CD14-positive monocyte (primary cell): Measurements from ENCODE around the gene PTAFR. TPM values are rescaled to one million over a fixed set of nuclear protein-coding genes. Genes with fewer than 3 reads are reported as not detected.

Experiments used
- DNase-seq, 3 donors: peaks; one replicate each; pipeline ENCODE4 v3.0.0-alpha.2; 2011 to 2022
- H2AFZ ChIP-seq: 2 replicates; pipeline ENCODE4 v1.6.0; 2012; ENCODE audit warnings: mild to moderate bottlenecking, low read depth, low read length, inconsistent platforms; ENCODE audit not compliant: insufficient read depth, poor library complexity, severe bottlenecking
- H3K27ac ChIP-seq, 2 donors: 1 replicate in 1 of 2; 2 replicates in 1 of 2; pipeline ENCODE4 v1.5.1; 2012 to 2013; ENCODE audit warnings: low read length in 2 of 2, control low read depth in 1 of 2, inconsistent platforms in 1 of 2, low read depth in 1 of 2, mild to moderate bottlenecking in 1 of 2
- H3K27me3 ChIP-seq, 2 donors: one replicate each; pipeline versions ENCODE4 v1.6.0 to v1.6.1; 2011 to 2013; ENCODE audit warnings: low read length in 2 of 2; ENCODE audit not compliant: control insufficient read depth in 2 of 2, insufficient read depth in 2 of 2
- H3K36me3 ChIP-seq, 2 donors: replicated peaks in 1 of 2; 1 replicate in 1 of 2; 2 replicates in 1 of 2; pipeline versions ENCODE4 v1.5.1 to v1.6.1; 2012 to 2013; ENCODE audit warnings: low read length in 2 of 2, control low read depth in 1 of 2, inconsistent platforms in 1 of 2, mild to moderate bottlenecking in 1 of 2; ENCODE audit not compliant: insufficient read depth in 2 of 2, control insufficient read depth in 1 of 2
- H3K4me1 ChIP-seq, 2 donors: 1 replicate in 1 of 2; 2 replicates in 1 of 2; pipeline versions ENCODE4 v1.5.1 to v1.6.1; 2012 to 2013; ENCODE audit warnings: low read length in 2 of 2, control low read depth in 1 of 2, inconsistent platforms in 1 of 2, mild to moderate bottlenecking in 1 of 2, moderate library complexity in 1 of 2; ENCODE audit not compliant: insufficient read depth in 2 of 2, control insufficient read depth in 1 of 2
- H3K4me2 ChIP-seq: replicated peaks from 2 replicates; pipeline ENCODE3; 2012; ENCODE audit warnings: low read length, moderate library complexity, mild to moderate bottlenecking; ENCODE audit not compliant: poor library complexity, severe bottlenecking; ENCODE audit errors: extremely low read depth
- H3K4me3 ChIP-seq, 3 experiments: fragments of 200-600 bp in 1 of 3; sonication (generic) in 1 of 3; replicated peaks in 1 of 3; 1 replicate in 2 of 3; 2 replicates in 1 of 3; pipeline ENCODE4 v1.5.1; 2011 to 2013; ENCODE audit warnings: low read length in 3 of 3, mild to moderate bottlenecking in 3 of 3, control low read depth in 2 of 3, low read depth in 2 of 3, inconsistent platforms in 1 of 3, moderate library complexity in 1 of 3
- H3K79me2 ChIP-seq: 2 replicates; pipeline ENCODE4 v1.6.0; 2012; ENCODE audit warnings: mild to moderate bottlenecking, control low read depth, inconsistent platforms, low read length, moderate library complexity; ENCODE audit not compliant: insufficient read depth
- H3K9ac ChIP-seq: 2 replicates; pipeline ENCODE4 v1.6.0; 2017; ENCODE audit warnings: low read length, mild to moderate bottlenecking; ENCODE audit not compliant: insufficient read depth, poor library complexity, severe bottlenecking
- H3K9me3 ChIP-seq, 2 donors: replicated peaks in 1 of 2; 1 replicate in 1 of 2; 2 replicates in 1 of 2; pipeline versions ENCODE4 v1.5.1 to v1.6.1; 2012 to 2013; ENCODE audit warnings: low read length in 2 of 2, control low read depth in 1 of 2; ENCODE audit not compliant: control insufficient read depth in 1 of 2, insufficient read depth in 1 of 2
- H4K20me1 ChIP-seq: 2 replicates; pipeline ENCODE4 v1.6.0; 2012; ENCODE audit warnings: mild to moderate bottlenecking, low read length, control low read depth, moderate library complexity; ENCODE audit not compliant: insufficient read depth
- H3K27ac Mint-ChIP-seq, 7 donors: one replicate each; pipeline ENCODE4 v1.8.0; 2020; ENCODE audit warnings: mild to moderate bottlenecking in 7 of 7, mixed read lengths in 7 of 7, moderate library complexity in 6 of 7, inconsistent platforms in 2 of 7
- H3K27me3 Mint-ChIP-seq, 3 donors: one replicate each; pipeline ENCODE4 v1.8.0; 2021 to 2022; ENCODE audit warnings: low read depth in 3 of 3, mild to moderate bottlenecking in 3 of 3, mixed read lengths in 3 of 3, moderate library complexity in 3 of 3, inconsistent platforms in 1 of 3
- H3K36me3 Mint-ChIP-seq, 2 donors: one replicate each; pipeline ENCODE4 v1.8.0; 2020; ENCODE audit warnings: mixed read lengths in 2 of 2, inconsistent platforms in 1 of 2, mild to moderate bottlenecking in 1 of 2
- H3K4me1 Mint-ChIP-seq: one replicate; pipeline ENCODE4 v1.8.0; 2020; ENCODE audit warnings: mild to moderate bottlenecking, mixed read lengths
- H3K4me3 Mint-ChIP-seq, 2 donors: one replicate each; pipeline ENCODE4 v1.8.0; 2020; ENCODE audit warnings: mild to moderate bottlenecking in 2 of 2, mixed read lengths in 2 of 2, moderate library complexity in 1 of 2
- H3K9me3 Mint-ChIP-seq, 7 donors: one replicate each; pipeline ENCODE4 v1.8.0; 2020 to 2022; ENCODE audit warnings: mixed read lengths in 7 of 7, mild to moderate bottlenecking in 6 of 7, moderate library complexity in 6 of 7, inconsistent platforms in 2 of 7
- WGBS: methylation state at CpG from one replicate; pipeline ENCODE4 v1.1.5; 2013; ENCODE audit warnings: missing lambda C conversion rate; ENCODE audit not compliant: insufficient coverage; 5-methylcytosine and 5-hydroxymethylcytosine counted together
- intact Hi-C, 2 donors: fragments of 100-400 bp; cut with micrococcal nuclease; formaldehyde crosslinking; loops; one replicate each; pipeline versions ENCODE4 v1.15.0 to v1.15.1; 2023
- polyA plus RNA-seq, 3 donors: library from polyadenylated mRNA; depleted of rRNA in 1 of 3; unstranded in 2 of 3; stranded (reverse) in 1 of 3; fragments of 300-500 nt in 2 of 3; fragments of >200 nt in 1 of 3; fragmentation: Illumina TruSeq in 2 of 3; gene quantifications; 1 replicate in 2 of 3; 2 replicates in 1 of 3; pipeline ENCODE4 v1.2.3, GENCODE V29; 2012 to 2021
- TF ChIP-seq, protein P1 (sequence below): fragments of 200-600 bp; IDR thresholded peaks from one replicate; pipeline ENCODE4 v1.8.0; 2022; ENCODE audit warnings: antibody characterized with exemption, mild to moderate bottlenecking

Gene PTAFR
- polyA plus RNA-seq, 3 donors = 115 to 347 (median 331) TPM

DNA sequence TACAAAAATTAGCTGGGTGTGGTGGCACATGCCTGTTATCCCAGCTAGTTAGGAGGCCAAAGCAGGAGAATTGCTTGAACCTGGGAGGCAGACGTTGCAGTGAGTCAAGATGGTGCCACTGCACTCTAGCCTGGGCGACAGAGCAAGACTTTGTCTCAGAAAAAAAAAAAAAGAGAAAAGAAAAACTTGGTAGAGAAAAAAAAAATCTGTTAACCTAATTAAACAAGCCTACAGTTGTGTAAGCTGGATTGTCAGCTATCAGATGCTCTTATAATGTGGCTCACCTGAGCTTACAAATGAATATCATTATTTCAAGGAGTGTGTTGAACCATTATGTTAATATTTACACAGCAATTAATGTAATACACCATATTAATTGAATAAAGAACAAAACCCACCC lies 61.6 kb downstream of the PTAFR start:
- Histone ChIP-seq H3K4me2 (no peak overlapping the region), H3K36me3 (no peaks in the 10 kb centered on the region), H3K79me2 (no peaks in the 10 kb centered on the region), H3K4me1 (peaks cover 82 to 86% of the 10 kb centered on the region in 2 donors), H2AFZ (no peak overlapping the region), H4K20me1 (no peaks in the 10 kb centered on the region), H3K27ac (peak overlapping the region; percentile 87 to 100), H3K9ac (peak overlapping the region; percentile 67), H3K27me3 (no peaks in the 10 kb centered on the region), H3K9me3 (no peaks in the 10 kb centered on the region), H3K4me3 (no peak overlapping the region)
- DNase-seq = no peak
- no peak overlapping the region for H3K4me3 Mint-ChIP-seq
- TF ChIP-seq, protein P1, sequence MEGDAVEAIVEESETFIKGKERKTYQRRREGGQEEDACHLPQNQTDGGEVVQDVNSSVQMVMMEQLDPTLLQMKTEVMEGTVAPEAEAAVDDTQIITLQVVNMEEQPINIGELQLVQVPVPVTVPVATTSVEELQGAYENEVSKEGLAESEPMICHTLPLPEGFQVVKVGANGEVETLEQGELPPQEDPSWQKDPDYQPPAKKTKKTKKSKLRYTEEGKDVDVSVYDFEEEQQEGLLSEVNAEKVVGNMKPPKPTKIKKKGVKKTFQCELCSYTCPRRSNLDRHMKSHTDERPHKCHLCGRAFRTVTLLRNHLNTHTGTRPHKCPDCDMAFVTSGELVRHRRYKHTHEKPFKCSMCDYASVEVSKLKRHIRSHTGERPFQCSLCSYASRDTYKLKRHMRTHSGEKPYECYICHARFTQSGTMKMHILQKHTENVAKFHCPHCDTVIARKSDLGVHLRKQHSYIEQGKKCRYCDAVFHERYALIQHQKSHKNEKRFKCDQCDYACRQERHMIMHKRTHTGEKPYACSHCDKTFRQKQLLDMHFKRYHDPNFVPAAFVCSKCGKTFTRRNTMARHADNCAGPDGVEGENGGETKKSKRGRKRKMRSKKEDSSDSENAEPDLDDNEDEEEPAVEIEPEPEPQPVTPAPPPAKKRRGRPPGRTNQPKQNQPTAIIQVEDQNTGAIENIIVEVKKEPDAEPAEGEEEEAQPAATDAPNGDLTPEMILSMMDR = no peak
- peaks cover 0 to 4% (median 2%) of the 10 kb centered on the region in 3 donors for H3K27me3 Mint-ChIP-seq
- WGBS = no CpG with 5 or more reads among the region's 2 CpGs
- peak overlapping the region; percentile 98 to 100 (median 100) for H3K27ac Mint-ChIP-seq
- intact Hi-C loops = loop anchor here (2.0 to 5.0 kb wide), 3 partner anchors 24 to 62 kb away; partner anchors contain the start of gene PTAFR (in 1 of the 2)
- peaks cover 77% of the 10 kb centered on the region for H3K4me1 Mint-ChIP-seq
- H3K36me3 Mint-ChIP-seq = peaks cover 0 to 14% of the 10 kb centered on the region in 2 donors
- peaks cover 0 to 6% (median 0%) of the 10 kb centered on the region in 7 donors for H3K9me3 Mint-ChIP-seq

DNA sequence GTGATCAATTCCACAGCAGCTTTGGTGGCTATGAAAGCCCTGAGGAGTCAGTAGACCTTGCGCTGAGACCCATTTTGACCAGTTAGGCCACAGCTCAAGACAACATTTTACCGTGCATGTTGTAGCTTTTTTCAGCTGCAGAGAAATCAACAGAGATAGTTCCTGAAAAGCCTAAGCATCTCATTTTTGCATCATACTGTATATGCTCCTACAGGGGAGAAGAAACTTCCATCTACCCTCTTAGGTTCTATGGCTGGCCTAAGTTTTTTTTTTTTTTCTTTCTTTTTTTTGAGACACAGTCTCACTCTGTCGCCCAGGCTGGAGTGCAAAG lies 63.3 kb downstream of the PTAFR start:
- TF ChIP-seq, protein P1 = peak; percentile 32
- H3K36me3 ChIP-seq = no peaks in the 10 kb centered on the region
- no peaks in the 10 kb centered on the region for H4K20me1 ChIP-seq
- Mint-ChIP-seq H3K9me3 (peaks cover 0 to 6% (median 0%) of the 10 kb centered on the region in 7 donors), H3K27ac (peak overlapping the region; percentile 98 to 100 (median 100)), H3K36me3 (peaks cover 0 to 12% of the 10 kb centered on the region in 2 donors), H3K27me3 (peaks cover 0 to 4% (median 3%) of the 10 kb centered on the region in 3 donors), H3K4me3 (peak overlapping the region; percentile 12 to 33), H3K4me1 (peaks cover 72% of the 10 kb centered on the region)
- DNase-seq = no peak
- peak overlapping the region in 1 of 3 experiments; percentile 1 for H3K4me3 ChIP-seq
- WGBS = 100% methylated on average over 1 of the region's 3 CpGs
- no peaks in the 10 kb centered on the region for H3K79me2 ChIP-seq
- no peaks in the 10 kb centered on the region for H3K9me3 ChIP-seq
- H3K4me2 ChIP-seq = no peak overlapping the region
- peaks cover 77 to 86% of the 10 kb centered on the region in 2 donors for H3K4me1 ChIP-seq
- H2AFZ ChIP-seq = no peak overlapping the region
- H3K27ac ChIP-seq = peak overlapping the region; percentile 87 to 100
- peak overlapping the region; percentile 76 for H3K9ac ChIP-seq
- intact Hi-C loops = loop anchor here (1.0 to 5.0 kb wide), 2 partner anchors 58 to 64 kb away; partner anchors contain the start of gene PTAFR (in 1 of the 2)
- H3K27me3 ChIP-seq = no peaks in the 10 kb centered on the region
